Kidney (tissue), 14 donors: ENCODE results near the gene FNBP1. TPM values are rescaled to one million over a fixed set of nuclear protein-coding genes. Genes with fewer than 3 reads are reported as not detected.

Experiments
- DNase-seq, 5 donors: peaks; one replicate each; pipeline ENCODE4 v3.0.0-alpha.2; 2013 to 2020
- FAIRE-seq: peaks from 2 replicates; lab custom pipeline; 2012; peaks lifted over from hg19 to GRCh38; lab: Jason Lieb, UNC
- H3K27ac ChIP-seq, 2 donors: one replicate each; pipeline ENCODE4 v1.7.0; 2013; ENCODE audit warnings: low read depth in 2 of 2, low read length in 2 of 2, inconsistent platforms in 1 of 2
- H3K27me3 ChIP-seq: one replicate; pipeline ENCODE4 v1.7.1; 2013; ENCODE audit warnings: low read length, inconsistent platforms; ENCODE audit not compliant: control insufficient read depth, insufficient read depth
- H3K36me3 ChIP-seq, 3 donors: one replicate each; pipeline versions ENCODE4 v1.7.0 to v1.7.1; 2013; ENCODE audit warnings: low read length in 3 of 3, control low read depth in 1 of 3, inconsistent platforms in 1 of 3; ENCODE audit not compliant: insufficient read depth in 3 of 3, control insufficient read depth in 2 of 3
- H3K4me1 ChIP-seq, 3 donors: one replicate each; pipeline versions ENCODE4 v1.7.0 to v1.7.1; 2013; ENCODE audit warnings: low read length in 3 of 3, inconsistent platforms in 1 of 3, low read depth in 1 of 3; ENCODE audit not compliant: control insufficient read depth in 2 of 3, insufficient read depth in 2 of 3
- H3K4me3 ChIP-seq, 3 donors: one replicate each; pipeline versions ENCODE4 v1.7.0 to v1.8.1; 2013; ENCODE audit warnings: low read length in 3 of 3, control low read depth in 1 of 3, inconsistent platforms in 1 of 3
- H3K9ac ChIP-seq, 3 donors: one replicate each; pipeline versions ENCODE4 v1.7.0 to v1.7.1; 2013; ENCODE audit warnings: low read length in 3 of 3, control low read depth in 1 of 3, inconsistent platforms in 1 of 3
- H3K9me3 ChIP-seq, 3 donors: one replicate each; pipeline versions ENCODE4 v1.7.0 to v1.7.1; 2013; ENCODE audit warnings: low read length in 3 of 3, control low read depth in 1 of 3, inconsistent platforms in 1 of 3; ENCODE audit not compliant: control insufficient read depth in 2 of 3, insufficient read depth in 1 of 3
- intact Hi-C: fragments of 100-400 bp; cut with DNase I; formaldehyde crosslinking; loops from one replicate; pipeline ENCODE4 v1.11.1; 2022
- polyA plus RNA-seq: library from polyadenylated mRNA; stranded (reverse); fragments of 350-450 nt; fragmentation: Illumina TruSeq; extraction: RNeasy Lipid Tissue Mini Kit (QIAGEN cat#74804); gene quantifications from one replicate; pipeline ENCODE4 v1.2.3, GENCODE V29; 2014; ENCODE audit warnings: low read depth, low replicate concordance; ENCODE audit not compliant: insufficient read depth
- total RNA-seq: library from RNA; stranded (reverse); fragmentation: NEBNext Ultra II Directional; extraction: Animal tissue kit (Norgen Biotek cat#: 25700); gene quantifications from one replicate; pipeline ENCODE4 v1.2.1, GENCODE V29; 2021
- TF ChIP-seq, protein P1 (sequence below): IDR thresholded peaks from 3 replicates; pipeline ENCODE4 v1.5.1; 2012; ENCODE audit warnings: mild to moderate bottlenecking, moderate library complexity, borderline replicate concordance; ENCODE audit not compliant: insufficient read depth; ENCODE audit errors: extremely low read depth
- donor health status: control.
- donor health status: control.
- donor health status: control.
- donor health status: control.
- donor health status: control.
- donor health status: DM: yes; HTN: yes; CAD: no.
- donor health status: Normal renal cell carcinoma (clear cell type).

The FNBP1 gene
- total and polyA plus RNA-seq, 2 donors from 2014 or later = 9.7 to 51.7 TPM

DNA sequence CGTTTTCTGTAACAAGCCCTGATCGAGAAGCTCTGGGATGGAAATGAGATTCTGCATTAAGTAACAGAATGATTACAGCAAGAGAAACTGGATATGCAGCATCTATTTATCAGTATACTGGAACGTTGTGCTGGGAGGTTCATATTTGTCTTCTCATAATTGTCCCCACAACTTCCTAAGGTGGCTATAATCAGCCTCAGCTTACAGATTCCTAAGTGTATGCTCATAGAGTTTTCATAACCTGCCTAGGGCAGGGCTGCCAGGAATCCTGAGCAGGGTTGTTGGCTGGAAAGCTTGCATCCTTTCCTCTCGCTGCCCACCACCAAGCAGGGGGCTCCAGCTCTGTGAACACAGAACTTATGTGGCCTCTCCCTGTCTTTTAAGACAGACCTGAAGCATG is 70.2 kb downstream of the FNBP1 start:
- no peak for FAIRE-seq
- peaks cover 0 to 12% (median 2%) of the 10 kb centered on the region in 3 donors for H3K36me3 ChIP-seq
- TF ChIP-seq, protein P1, sequence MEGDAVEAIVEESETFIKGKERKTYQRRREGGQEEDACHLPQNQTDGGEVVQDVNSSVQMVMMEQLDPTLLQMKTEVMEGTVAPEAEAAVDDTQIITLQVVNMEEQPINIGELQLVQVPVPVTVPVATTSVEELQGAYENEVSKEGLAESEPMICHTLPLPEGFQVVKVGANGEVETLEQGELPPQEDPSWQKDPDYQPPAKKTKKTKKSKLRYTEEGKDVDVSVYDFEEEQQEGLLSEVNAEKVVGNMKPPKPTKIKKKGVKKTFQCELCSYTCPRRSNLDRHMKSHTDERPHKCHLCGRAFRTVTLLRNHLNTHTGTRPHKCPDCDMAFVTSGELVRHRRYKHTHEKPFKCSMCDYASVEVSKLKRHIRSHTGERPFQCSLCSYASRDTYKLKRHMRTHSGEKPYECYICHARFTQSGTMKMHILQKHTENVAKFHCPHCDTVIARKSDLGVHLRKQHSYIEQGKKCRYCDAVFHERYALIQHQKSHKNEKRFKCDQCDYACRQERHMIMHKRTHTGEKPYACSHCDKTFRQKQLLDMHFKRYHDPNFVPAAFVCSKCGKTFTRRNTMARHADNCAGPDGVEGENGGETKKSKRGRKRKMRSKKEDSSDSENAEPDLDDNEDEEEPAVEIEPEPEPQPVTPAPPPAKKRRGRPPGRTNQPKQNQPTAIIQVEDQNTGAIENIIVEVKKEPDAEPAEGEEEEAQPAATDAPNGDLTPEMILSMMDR = no peak

DNA sequence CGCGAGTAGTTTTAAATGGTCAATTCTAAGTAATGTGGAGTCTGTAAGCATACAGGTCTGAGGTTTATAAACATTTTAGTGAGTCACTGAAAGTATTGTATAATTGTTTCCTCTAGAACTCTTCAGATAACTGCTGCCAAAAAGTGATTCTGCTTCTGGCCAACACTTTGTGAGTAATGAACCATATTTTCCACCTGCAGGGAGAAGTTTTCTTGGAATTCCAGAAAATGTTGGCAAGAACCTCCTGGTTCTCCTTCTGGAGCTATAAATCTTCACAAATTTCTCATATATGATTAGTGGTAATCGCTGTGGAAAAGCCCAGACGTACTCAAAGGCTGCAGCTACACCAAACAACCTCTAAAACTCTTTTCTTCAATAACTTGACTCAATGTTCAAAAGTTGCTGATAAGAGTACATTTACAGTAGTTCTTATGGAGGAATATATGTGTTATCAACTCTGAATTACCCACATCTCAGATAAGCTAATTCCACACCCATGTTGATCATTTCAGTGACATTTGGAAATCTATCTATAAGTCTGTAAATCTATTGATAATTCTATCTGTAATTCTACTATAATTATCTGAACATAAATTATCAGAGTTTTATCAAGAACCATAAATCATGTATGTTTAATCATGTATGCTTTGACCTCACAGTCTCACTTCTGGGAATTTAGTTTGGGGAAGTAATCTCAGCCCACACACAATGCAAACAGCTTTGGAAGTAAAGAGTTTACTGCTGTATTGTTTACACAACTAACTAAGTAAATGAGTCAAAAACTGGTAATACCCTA is 74.1 kb downstream of the FNBP1 start:
- no peaks in the 10 kb centered on the region for H3K9me3 ChIP-seq
- H3K36me3 ChIP-seq = peaks cover 0 to 2% (median 0%) of the 10 kb centered on the region in 3 donors
- H3K27me3 ChIP-seq = no peaks in the 10 kb centered on the region
- peak overlapping the region in 1 of 2 donors; percentile 28 for H3K27ac ChIP-seq
- DNase-seq = peak in 1 of 5 donors; percentile 41
- no peak overlapping the region for H3K9ac ChIP-seq
- TF ChIP-seq, protein P1 = no peak
- no peak for FAIRE-seq
- intact Hi-C loops = no loop called here
- peaks cover 0 to 13% (median 0%) of the 10 kb centered on the region in 3 donors for H3K4me1 ChIP-seq
- H3K4me3 ChIP-seq = no peak overlapping the region

More for the DNA sequence above, 70.2 kb downstream of the FNBP1 start:
- no peak overlapping the region for H3K4me3 ChIP-seq
- H3K27ac ChIP-seq = no peak overlapping the region
- no peaks in the 10 kb centered on the region for H3K9me3 ChIP-seq
- no peaks in the 10 kb centered on the region for H3K27me3 ChIP-seq
- H3K9ac ChIP-seq = no peak overlapping the region
- no peak for DNase-seq
- intact Hi-C loops = no loop called here
- no peaks in the 10 kb centered on the region for H3K4me1 ChIP-seq

DNA sequence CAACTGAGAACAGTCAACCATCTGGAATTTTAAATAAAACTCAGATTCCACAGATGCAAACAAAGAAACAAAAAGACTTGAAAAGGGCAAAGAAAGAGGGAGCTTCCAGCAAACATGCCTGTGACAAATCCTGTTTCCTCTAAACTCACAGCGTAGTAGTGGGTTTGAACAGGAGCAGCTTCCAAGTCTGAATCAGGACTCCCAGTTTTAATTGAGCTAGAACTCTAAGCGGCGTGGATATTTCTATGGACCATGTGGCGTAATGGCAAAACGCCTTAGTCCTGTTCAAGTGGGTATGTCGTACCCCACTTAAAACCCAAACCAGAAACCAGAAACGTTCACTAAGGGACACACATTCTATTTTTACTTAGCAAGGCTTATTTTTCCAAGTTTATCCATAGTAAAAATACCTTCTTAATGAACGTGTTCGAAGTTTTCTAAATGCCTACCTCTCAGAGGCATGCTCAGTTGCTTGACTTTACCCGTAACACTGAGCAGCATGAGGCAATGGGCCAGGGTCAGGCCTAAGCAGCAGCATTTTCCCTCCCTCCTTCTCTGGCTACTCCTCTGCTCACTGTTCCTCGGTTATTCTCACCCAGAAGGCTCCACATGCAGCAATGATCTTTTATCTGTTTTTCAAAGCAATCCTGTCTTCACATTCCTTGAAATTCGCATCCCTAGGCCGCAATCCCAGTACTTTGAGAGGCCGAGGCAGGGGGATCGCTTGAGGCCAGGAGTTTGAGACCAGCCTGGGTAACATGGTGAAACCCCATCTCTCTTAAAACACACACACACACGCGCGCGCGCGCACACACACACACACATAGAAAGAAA is 77.9 kb downstream of the FNBP1 start:
- TF ChIP-seq, protein P1 = no peak
- peaks cover 0 to 21% (median 9%) of the 10 kb centered on the region in 3 donors for H3K4me1 ChIP-seq
- H3K9me3 ChIP-seq = no peaks in the 10 kb centered on the region
- peak overlapping the region in 1 of 2 donors; percentile 92 for H3K27ac ChIP-seq
- H3K9ac ChIP-seq = no peak overlapping the region
- no peak for FAIRE-seq
- H3K36me3 ChIP-seq = no peaks in the 10 kb centered on the region
- DNase-seq = no peak
- H3K27me3 ChIP-seq = no peaks in the 10 kb centered on the region
- H3K4me3 ChIP-seq = no peak overlapping the region
- intact Hi-C loops = no loop called here
